GM19328 (cell line): ENCODE results near the gene RALGPS1.

ENCODE experiments used
- ATAC-seq: cut with Tn5 transposase; IDR thresholded peaks from one replicate; pipeline ENCODE4 v1.9.1; 2021; ENCODE audit warnings: mild to moderate bottlenecking, moderate library complexity; ENCODE audit not compliant: unreplicated experiment

Gene RALGPS1

GRCh38 chr9:127114606-127115005, 200.0 kb downstream of the RALGPS1 start:
- ATAC-seq: no peak

- ATAC-seq: no peak
These were observed 201.6 kb downstream of the RALGPS1 start for GRCh38 chr9:127116088-127116726.

- no peak for ATAC-seq
These were observed 202.4 kb downstream of the RALGPS1 start for GRCh38 chr9:127116957-127117356.

- ATAC-seq: no peak
These were observed 203.2 kb downstream of the RALGPS1 start for GRCh38 chr9:127117801-127118200.

- no peak for ATAC-seq
These were observed 204.2 kb downstream of the RALGPS1 start for GRCh38 chr9:127118597-127119319.

- ATAC-seq: no peak
These were observed 204.7 kb downstream of the RALGPS1 start for GRCh38 chr9:127119320-127119709.

GRCh38 chr9:127121628-127122175, 207.1 kb downstream of the RALGPS1 start:
- ATAC-seq: no peak

- no peak for ATAC-seq
These were observed 207.8 kb downstream of the RALGPS1 start, which contains the start of gene ANGPTL2 for GRCh38 chr9:127122176-127123063. TSS of gene ANGPTL2 (minus strand) at chr9:127122635. CDS start at chr9:127108731, 13,904 bp downstream.

- no peak for ATAC-seq
These were observed 208.7 kb downstream of the RALGPS1 start for GRCh38 chr9:127123064-127123890.

GRCh38 chr9:127124111-127124531, 209.5 kb downstream of the RALGPS1 start:
- no peak for ATAC-seq

GRCh38 chr9:127124792-127125191, 210.2 kb downstream of the RALGPS1 start:
- ATAC-seq: no peak

GRCh38 chr9:127126971-127127370, 212.4 kb downstream of the RALGPS1 start:
- ATAC-seq: no peak

- no peak for ATAC-seq
These were observed 213.9 kb downstream of the RALGPS1 start for GRCh38 chr9:127128341-127129072.

- ATAC-seq: no peak
These were observed 214.6 kb downstream of the RALGPS1 start for GRCh38 chr9:127129073-127129717.

- ATAC-seq: no peak
These were observed 215.1 kb downstream of the RALGPS1 start for GRCh38 chr9:127129718-127130085.

GRCh38 chr9:127130235-127130634, 215.7 kb downstream of the RALGPS1 start:
- ATAC-seq: no peak

GRCh38 chr9:127130661-127131538, 216.3 kb downstream of the RALGPS1 start:
- no peak for ATAC-seq

GRCh38 chr9:127131871-127132270, 217.3 kb downstream of the RALGPS1 start:
- no peak for ATAC-seq
